Psoas muscle (tissue), 8 donors: ENCODE results near the gene CDK2AP2. TPM values are rescaled to one million over a fixed set of nuclear protein-coding genes. Genes with fewer than 3 reads are reported as not detected.

Experiments
- ATAC-seq, 4 donors: fragments of 200-7000 bp; cut with Tn5 transposase; one replicate each; pipeline ENCODE4 v1.9.1; 2020; ENCODE audit warnings: moderate library complexity in 3 of 4, mild to moderate bottlenecking in 2 of 4
- DNase-seq, 2 donors: peaks; one replicate each; pipeline ENCODE4 v3.0.0-alpha.2; 2020
- H3K27ac ChIP-seq: fragments of 200-600 bp; one replicate; pipeline ENCODE4 v1.8.0; 2022
- H3K27me3 ChIP-seq, 3 donors: fragments of 200-600 bp in 1 of 3; one replicate each; pipeline versions ENCODE4 v1.6.1 to v1.8.0; 2013 to 2022; ENCODE audit warnings: low read length in 2 of 3, mild to moderate bottlenecking in 2 of 3, moderate library complexity in 1 of 3; ENCODE audit not compliant: insufficient read depth in 3 of 3
- H3K36me3 ChIP-seq, 2 donors: fragments of 200-600 bp in 1 of 2; one replicate each; pipeline versions ENCODE4 v1.6.1 to v1.8.0; 2013 to 2022; ENCODE audit warnings: low read depth in 1 of 2, mild to moderate bottlenecking in 1 of 2, moderate library complexity in 1 of 2; ENCODE audit not compliant: insufficient read depth in 1 of 2
- H3K4me1 ChIP-seq: fragments of 200-600 bp; one replicate; pipeline ENCODE4 v1.8.0; 2022
- H3K4me3 ChIP-seq: fragments of 200-600 bp; one replicate; pipeline ENCODE4 v1.8.0; 2022; ENCODE audit warnings: mild to moderate bottlenecking
- H3K9me3 ChIP-seq: fragments of 200-600 bp; one replicate; pipeline ENCODE4 v1.8.0; 2022
- CTCF ChIP-seq: fragments of 200-600 bp; IDR thresholded peaks from one replicate; pipeline ENCODE4 v1.8.0; 2022; ENCODE audit warnings: antibody characterized with exemption
- WGBS, 3 donors: extraction: QIAGEN DNeasy Blood & Tissue Kit; methylation state at CpG; one replicate each; pipeline versions ENCODE4 v1.1.6 to v1.1.7; 2013; 5-methylcytosine and 5-hydroxymethylcytosine counted together
- intact Hi-C, 2 donors: fragments of 100-400 bp; cut with DNase I; formaldehyde crosslinking; loops; one replicate each; pipeline versions ENCODE4 v1.11.0 to v1.14.2; 2022
- polyA plus RNA-seq, 3 donors: library from polyadenylated mRNA; stranded (reverse); fragments of 200-250 nt; gene quantifications; one replicate each; pipeline ENCODE4 v1.2.3, GENCODE V29; 2013
- total RNA-seq, 4 donors: library from RNA; stranded (reverse); fragmentation: NEBNext Ultra II Directional in 2 of 4; extraction: Animal tissue kit (Norgen Biotek cat#: 25700) in 2 of 4; gene quantifications; one replicate each; pipeline versions ENCODE4 v1.2.1 to v1.2.4, GENCODE V29; 2021 to 2023
- donor health status: healthy with polysubstance abuse.
- donor health status: DM: no; HTN: no; CAD: no; lungs with moderate emphysema.
- donor health status: Bipolar disorder and iron deficiency.
- donor health status: healthy.
- donor health status: DM: yes; HTN: yes; CAD: no.
- donor health status: DM: no; HTN: no; CAD: no.
- donor health status: DM: no; HTN: no; CAD: no.
- donor health status: DM: yes; HTN: yes; CAD: no.

Gene CDK2AP2
- total and polyA plus RNA-seq, 7 donors, result 16.3 to 72.3 (median 18.5) TPM

GRCh38 chr11:67500831-67501715, 6.9 kb downstream of the CDK2AP2 start:
- peaks cover 11% of the 10 kb centered on the region for H3K4me1 ChIP-seq
- H3K27me3 ChIP-seq, result peaks cover 0 to 11% (median 8%) of the 10 kb centered on the region in 3 donors
- no peaks in the 10 kb centered on the region for H3K36me3 ChIP-seq
- peak in 1 of 2 donors; percentile 44 for DNase-seq
- H3K4me3 ChIP-seq, result no peak overlapping the region
- no peak overlapping the region for H3K27ac ChIP-seq
- TF ChIP-seq CTCF, result no peak
- no peak for ATAC-seq
- WGBS, 3 donors, result 91 to 92% (median 92%) methylated on average over 9 of the region's 9 CpGs
- intact Hi-C loops, result no loop called here
- no peaks in the 10 kb centered on the region for H3K9me3 ChIP-seq

- DNase-seq, result no peak
- Histone ChIP-seq H3K4me1 (peaks cover 5% of the 10 kb centered on the region), H3K4me3 (no peak overlapping the region), H3K36me3 (no peaks in the 10 kb centered on the region), H3K9me3 (no peaks in the 10 kb centered on the region), H3K27me3 (peaks cover 0 to 11% (median 5%) of the 10 kb centered on the region in 3 donors), H3K27ac (no peak overlapping the region)
- no peak for ATAC-seq
- no peak for TF ChIP-seq CTCF
- 85 to 93% (median 92%) methylated on average over 1 of the region's 1 CpG for WGBS, 3 donors
- intact Hi-C loops, result no loop called here
These were observed 7.5 kb downstream of the CDK2AP2 start for GRCh38 chr11:67500484-67500821.

- H3K9me3 ChIP-seq, result no peaks in the 10 kb centered on the region
- peak in 1 of 2 donors; percentile 58 for DNase-seq
- intact Hi-C loops, result no loop called here
These were observed 8.0 kb downstream of the CDK2AP2 start for GRCh38 chr11:67499808-67500483.

GRCh38 chr11:67498544-67498972, 9.4 kb downstream of the CDK2AP2 start:
- Histone ChIP-seq H3K27ac (peak overlapping the region; percentile 41), H3K27me3 (no peaks in the 10 kb centered on the region), H3K9me3 (no peaks in the 10 kb centered on the region), H3K4me3 (no peak overlapping the region), H3K4me1 (no peaks in the 10 kb centered on the region), H3K36me3 (no peaks in the 10 kb centered on the region)
- peak in 1 of 4 donors; percentile 35 for ATAC-seq
- DNase-seq, result peak in 1 of 2 donors; percentile 70
- 75 to 87% (median 79%) methylated on average over 20 to 21 of the region's 21 CpGs for WGBS, 3 donors
- intact Hi-C loops, result no loop called here
- TF ChIP-seq CTCF, result no peak

More at GRCh38 chr11:67499808-67500483, 8.0 kb downstream of the CDK2AP2 start:
- Histone ChIP-seq H3K4me3 (no peak overlapping the region), H3K4me1 (peaks cover 2% of the 10 kb centered on the region), H3K36me3 (no peaks in the 10 kb centered on the region), H3K27ac (no peak overlapping the region), H3K27me3 (peaks cover 0 to 10% (median 4%) of the 10 kb centered on the region in 3 donors)
- TF ChIP-seq CTCF, result no peak
- WGBS, 3 donors, result 90 to 92% (median 90%) methylated on average over 26 of the region's 26 CpGs
- ATAC-seq, result no peak
